HG02588 (cell line): ENCODE data around the gene RRP8.

ENCODE experiments used
- ATAC-seq: cut with Tn5 transposase; IDR thresholded peaks from one replicate; pipeline ENCODE4 v1.9.1; 2021; ENCODE audit warnings: mild to moderate bottlenecking, moderate library complexity; ENCODE audit not compliant: unreplicated experiment

The RRP8 gene

DNA sequence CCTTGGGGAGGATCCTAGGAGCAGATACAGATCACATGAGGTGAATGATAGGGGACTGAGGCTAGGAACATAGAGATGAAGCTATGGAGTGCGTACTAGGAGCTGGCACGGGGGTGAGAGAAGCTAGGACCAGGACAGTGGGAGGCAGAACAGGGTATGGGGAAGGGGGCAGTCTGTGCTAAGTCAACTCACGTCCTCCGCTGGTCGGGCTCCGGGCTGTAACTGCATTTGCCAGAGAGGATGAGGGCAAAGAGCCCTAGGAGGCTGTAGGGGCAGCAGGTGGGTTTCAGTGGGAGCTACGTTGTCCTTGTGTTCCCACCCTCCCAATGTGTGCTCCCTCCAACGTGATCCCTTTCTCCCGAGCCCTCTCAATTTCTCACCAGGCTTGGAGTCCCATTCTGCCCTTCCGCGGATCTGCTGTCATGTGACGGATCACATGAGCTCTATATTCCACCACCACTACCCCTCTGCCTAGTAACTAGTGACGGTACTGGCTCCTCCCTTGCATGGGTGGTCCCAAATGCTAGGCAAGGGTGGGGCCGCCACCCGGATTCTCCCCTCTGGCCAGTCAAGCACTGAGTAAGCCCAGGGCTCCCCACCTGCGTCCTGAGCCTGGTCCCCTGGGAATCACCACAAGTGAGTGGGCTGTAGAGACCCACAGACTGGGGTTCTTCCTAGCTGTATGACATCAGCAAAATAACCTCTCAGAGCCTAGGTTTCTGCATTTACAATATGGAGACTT lies 15.8 kb upstream of the RRP8 start, which contains the start of gene TPP1:
Gene TPP1, minus strand, starts transcription at position 419 of the 742 bp plus-strand sequence. Its CDS starts 22 bp downstream, at position 397.
- ATAC-seq: peak; percentile 99

DNA sequence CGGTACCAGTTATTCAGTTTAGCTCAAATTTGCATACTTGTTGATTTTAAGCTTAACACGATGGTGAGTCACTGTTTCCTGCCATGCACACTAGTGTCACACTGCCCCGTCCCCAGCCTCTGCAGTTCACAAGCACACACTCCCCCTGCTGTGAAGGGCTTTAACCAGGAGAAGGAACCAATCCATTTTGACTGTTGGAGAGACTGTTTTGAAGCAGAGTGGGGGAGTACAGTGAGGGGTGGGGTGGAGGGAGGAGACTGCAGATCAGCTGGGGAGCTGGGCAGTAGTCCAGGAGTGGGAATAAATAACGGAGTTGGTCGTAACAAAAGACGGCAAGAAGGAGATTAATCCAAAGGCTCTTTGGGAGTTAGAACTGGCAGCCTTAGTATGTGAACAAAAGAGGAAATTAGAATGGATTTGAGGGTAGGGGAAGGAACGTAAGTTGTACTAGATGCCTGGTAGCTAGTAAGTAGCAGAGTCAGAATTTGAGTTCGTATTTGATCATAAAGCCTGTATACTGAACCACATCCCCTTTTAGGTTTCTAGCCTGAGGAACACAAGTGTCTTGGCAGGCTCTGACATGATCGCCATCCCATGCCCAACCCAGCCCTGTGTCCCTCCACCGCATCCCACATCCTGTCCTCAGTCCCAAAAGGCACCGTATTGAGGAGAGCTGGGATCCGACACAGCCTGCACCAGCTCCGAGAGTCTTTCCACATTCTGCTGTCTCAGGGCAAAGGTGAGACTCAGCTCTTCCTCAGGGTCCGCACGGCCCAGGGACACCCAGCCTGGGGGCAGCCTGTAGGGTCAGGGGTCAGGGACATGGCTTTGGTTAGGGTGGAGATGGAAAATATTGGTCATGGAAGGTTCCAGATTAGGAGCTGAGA lies 14.9 kb upstream of the RRP8 start:
- ATAC-seq: no peak

- no peak for ATAC-seq
Observed at GRCh38 chr11:6617315-6617781, 13.9 kb upstream of the RRP8 start.

DNA sequence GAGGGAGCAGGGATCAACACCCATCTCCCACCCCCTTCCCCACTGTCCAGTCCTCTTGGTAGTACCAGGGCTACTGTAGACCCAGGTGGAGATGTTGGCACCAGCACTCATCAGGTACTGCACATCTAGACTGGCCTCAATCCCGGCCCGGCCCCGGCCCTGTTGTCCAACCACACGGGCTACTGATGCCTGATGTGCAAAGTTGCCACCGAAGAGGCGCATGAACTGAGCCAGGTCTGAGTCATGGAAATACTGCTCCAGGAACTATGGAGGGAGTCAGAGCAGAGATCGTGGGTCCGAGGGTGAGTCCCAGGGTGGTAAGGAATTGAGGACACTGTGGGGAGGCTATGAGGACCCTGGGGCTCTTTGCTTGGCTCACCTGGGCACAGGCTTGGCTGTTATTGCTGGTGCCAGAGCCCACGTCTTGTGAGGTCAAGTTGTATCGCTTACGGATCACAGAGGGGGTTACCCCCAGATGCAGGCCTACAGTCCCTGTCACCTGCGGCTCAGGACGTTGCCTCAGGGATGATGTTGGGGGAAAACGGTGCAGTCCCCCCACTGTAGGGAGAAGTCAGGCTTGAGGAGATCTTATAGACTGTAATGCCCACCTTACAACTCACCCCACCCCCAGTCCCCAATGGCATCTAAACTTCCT lies 13.3 kb upstream of the RRP8 start:
- ATAC-seq: no peak

GRCh38 chr11:6615882-6616585 lies 12.6 kb upstream of the RRP8 start:
- ATAC-seq: no peak

DNA sequence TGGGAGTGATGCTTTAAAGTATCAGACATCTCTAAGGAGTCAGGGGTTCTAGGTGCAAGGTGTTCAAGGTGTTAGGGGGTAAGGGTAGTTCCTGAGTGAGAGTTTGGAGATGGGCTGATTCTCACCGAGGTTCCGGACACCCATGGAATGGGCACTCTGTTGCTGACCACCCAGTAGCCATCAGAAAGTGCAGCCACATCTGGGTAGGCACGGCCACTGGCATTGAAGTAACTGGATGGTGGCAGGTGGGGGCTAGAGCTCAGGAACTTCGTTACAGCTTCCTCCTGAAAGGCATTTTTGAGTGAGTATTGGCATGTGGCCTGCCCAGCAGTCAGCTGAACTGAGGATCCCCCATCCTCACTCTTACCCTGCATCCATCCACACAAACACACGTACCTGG lies 11.6 kb upstream of the RRP8 start:
- ATAC-seq: no peak

GRCh38 chr11:6614446-6614845 lies 11.0 kb upstream of the RRP8 start:
- no peak for ATAC-seq

GRCh38 chr11:6613496-6613895 lies 10.1 kb upstream of the RRP8 start:
- no peak for ATAC-seq

- ATAC-seq: peak; percentile 85
Observed at GRCh38 chr11:6612213-6613041, 9.0 kb upstream of the RRP8 start, which contains the start of gene TAF10. TSS of gene TAF10 (minus strand) at chr11:6612216. CDS start at chr11:6612189, 27 bp downstream.

DNA sequence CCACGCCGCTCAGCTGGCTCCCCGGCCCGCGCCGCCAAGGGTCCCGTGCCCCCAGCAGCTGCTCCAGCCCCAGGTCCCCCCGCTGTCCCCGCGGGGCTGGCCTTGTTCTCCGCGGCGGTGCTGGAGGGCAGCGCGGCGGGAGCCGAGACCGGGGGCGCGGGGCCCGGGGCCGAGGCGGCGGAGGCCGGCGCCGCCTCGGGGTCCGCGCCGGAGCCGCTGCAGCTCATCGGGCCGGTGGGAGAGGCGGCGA lies 8.5 kb upstream of the RRP8 start:
- peak; percentile 10 for ATAC-seq

DNA sequence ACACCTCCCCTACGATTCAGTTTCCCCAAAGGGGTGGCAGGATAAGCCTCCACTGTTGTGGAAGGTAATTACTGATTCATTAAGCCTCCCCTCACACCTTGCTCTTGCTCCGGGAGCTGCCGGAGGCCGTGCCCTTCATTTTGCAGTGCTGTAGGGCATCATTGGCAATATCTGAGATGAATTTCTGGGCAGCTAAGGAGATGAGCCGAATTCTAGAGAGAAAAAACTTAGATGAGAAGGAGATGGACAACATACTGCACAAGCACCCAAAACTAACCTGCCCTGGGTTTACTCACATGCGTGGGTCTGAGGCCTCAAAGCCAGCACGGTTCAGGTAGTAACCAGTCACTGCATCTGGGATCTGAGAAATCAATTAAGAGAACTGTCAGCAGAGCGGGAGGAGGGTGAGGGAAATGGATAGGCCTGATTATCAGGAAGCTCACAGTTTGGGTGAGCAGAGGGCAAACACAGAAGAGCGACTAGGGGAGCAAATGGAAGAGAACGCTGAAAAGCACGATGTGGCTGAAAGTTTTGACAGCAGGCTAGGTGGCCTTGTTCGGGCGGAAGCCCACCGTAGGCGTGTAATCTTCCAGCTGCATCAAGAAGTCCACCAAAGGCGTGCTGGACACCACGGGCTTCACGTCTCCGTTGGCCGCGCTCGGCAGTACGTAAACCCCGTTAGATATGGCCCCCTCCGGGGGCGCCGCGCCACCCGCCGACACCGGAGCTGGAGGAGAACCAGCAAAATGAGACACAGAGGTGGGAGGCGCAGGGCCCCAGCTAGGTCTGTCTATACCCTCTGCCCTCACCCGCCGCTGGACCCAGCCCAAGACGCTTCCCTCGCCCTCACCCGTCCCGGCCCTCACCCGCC lies 7.9 kb upstream of the RRP8 start:
- no peak for ATAC-seq

GRCh38 chr11:6610591-6610990 lies 7.2 kb upstream of the RRP8 start:
- ATAC-seq: no peak

DNA sequence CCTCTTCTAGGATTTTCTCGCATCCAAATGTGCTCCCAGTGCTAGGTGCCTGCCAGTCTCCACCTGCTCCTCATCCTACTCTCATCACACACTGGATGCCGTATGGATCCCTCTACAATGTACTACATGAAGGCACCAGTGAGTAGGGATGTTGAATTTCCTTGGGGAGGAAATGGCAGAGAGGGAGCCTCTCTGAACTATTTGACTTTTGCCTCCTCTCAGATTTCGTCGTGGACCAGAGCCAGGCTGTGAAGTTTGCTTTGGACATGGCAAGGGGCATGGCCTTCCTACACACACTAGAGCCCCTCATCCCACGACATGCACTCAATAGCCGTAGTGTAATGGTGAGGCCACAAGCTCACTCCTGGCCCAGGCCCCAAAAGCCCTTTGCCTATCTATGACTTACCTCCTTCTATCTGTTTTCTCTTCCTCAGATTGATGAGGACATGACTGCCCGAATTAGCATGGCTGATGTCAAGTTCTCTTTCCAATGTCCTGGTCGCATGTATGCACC lies 6.1 kb upstream of the RRP8 start:
- ATAC-seq: no peak

- no peak for ATAC-seq
Observed at GRCh38 chr11:6608726-6609501, 5.5 kb upstream of the RRP8 start.

GRCh38 chr11:6608011-6608410 lies 4.6 kb upstream of the RRP8 start:
- no peak for ATAC-seq

DNA sequence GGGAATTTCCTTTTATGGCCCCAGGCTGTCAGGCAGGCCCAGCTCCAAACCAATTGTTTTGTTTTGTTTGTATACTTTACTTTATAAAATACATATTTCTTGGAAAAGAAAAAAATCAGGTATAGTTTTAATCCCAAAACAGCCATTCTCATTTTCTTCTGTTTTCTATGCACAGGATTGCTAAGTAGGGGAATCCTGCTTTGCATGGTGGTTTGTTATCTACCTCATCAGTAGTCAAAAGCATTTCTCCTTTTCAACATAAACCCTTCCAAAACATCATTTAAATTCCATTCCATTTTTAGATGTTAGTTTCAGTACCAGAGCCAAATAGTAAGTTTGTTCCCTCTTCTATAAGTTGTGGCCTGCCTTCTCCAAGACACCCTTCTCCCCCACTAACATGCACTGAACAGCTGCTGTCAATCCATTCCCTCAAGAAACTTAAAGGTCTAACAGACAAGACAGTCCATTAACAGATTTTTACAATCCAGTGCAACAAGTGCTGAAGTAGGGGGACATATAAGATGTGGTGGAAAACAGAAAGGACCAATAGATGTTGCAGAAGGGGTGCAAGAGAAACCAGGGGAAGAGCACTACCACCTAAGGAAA lies 3.9 kb upstream of the RRP8 start:
- ATAC-seq: no peak

- peak; percentile 44 for ATAC-seq
Observed at GRCh38 chr11:6606471-6607189, 3.2 kb upstream of the RRP8 start.
